GM12874 (cell line): ENCODE results near the gene DCST2.

Experiments used
- CTCF ChIP-seq: IDR thresholded peaks from 2 replicates; pipeline ENCODE4 v1.5.1; 2011; ENCODE audit warnings: low read depth, mild to moderate bottlenecking, control low read depth, low read length, moderate library complexity; ENCODE audit not compliant: insufficient read depth

Gene DCST2

GRCh38 chr1:154973344-154974101, 60.1 kb downstream of the DCST2 start:
- no peak for TF ChIP-seq CTCF

- no peak for TF ChIP-seq CTCF
These were observed 60.9 kb downstream of the DCST2 start for GRCh38 chr1:154972517-154973343.

- TF ChIP-seq CTCF: no peak
These were observed 61.4 kb downstream of the DCST2 start for GRCh38 chr1:154972213-154972516.

- no peak for TF ChIP-seq CTCF
These were observed 62.1 kb downstream of the DCST2 start for GRCh38 chr1:154971341-154971998.

GRCh38 chr1:154970631-154971340, 62.8 kb downstream of the DCST2 start, which contains the start of gene SHC1:
Gene SHC1 (minus strand): TSS chr1:154970747. CDS start chr1:154970526, 221 bp downstream.
- TF ChIP-seq CTCF: no peak

GRCh38 chr1:154969860-154970452, 63.6 kb downstream of the DCST2 start:
- TF ChIP-seq CTCF: no peak
